B cell (primary cell): ENCODE measurements around the gene POTEF. TPM values are rescaled to one million over a fixed set of nuclear protein-coding genes. Genes with fewer than 3 reads are reported as not detected.
"Not testable (repeated sequence)": the region's sequence is repeated elsewhere in the genome, so short reads cannot be mapped to it uniquely, and the experiment has no call there.

Experiments used
- ATAC-seq: fragments of 200-7000 bp; cut with Tn5 transposase; one replicate; pipeline ENCODE4 v1.10.0; 2021; ENCODE audit warnings: low read depth, mild to moderate bottlenecking, moderate number of reproducible peaks, moderate library complexity
- CTCF ChIA-PET: fragments of 350-600 bp; sonication (Branson Sonifier 250); formaldehyde crosslinking; loops from one replicate; lab custom pipeline; 2021; ENCODE audit warnings: antibody characterized with exemption, inconsistent platforms; lab: Charles Lee
- POLR2A ChIA-PET: fragments of 350-600 bp; sonication (Branson Sonifier 250); formaldehyde crosslinking; loops from one replicate; lab custom pipeline; 2021; ENCODE audit warnings: antibody characterized with exemption; lab: Charles Lee
- DNase-seq: peaks from one replicate; pipeline ENCODE4 v3.0.0; 2013
- H2AFZ ChIP-seq: 2 replicates; pipeline ENCODE4 v1.6.1; 2012; ENCODE audit warnings: mild to moderate bottlenecking, low read depth, low read length; ENCODE audit not compliant: insufficient read depth, poor library complexity, severe bottlenecking
- H3K27ac ChIP-seq, 2 donors: 1 replicate in 1 of 2; 2 replicates in 1 of 2; pipeline ENCODE4 v1.5.1; 2012 to 2013; ENCODE audit warnings: low read length in 2 of 2, mild to moderate bottlenecking in 2 of 2, moderate library complexity in 1 of 2
- H3K27me3 ChIP-seq, 4 experiments: fragments of 200-600 bp in 1 of 4; sonication (generic) in 1 of 4; replicated peaks in 1 of 4; 1 replicate in 2 of 4; 2 replicates in 2 of 4; pipeline versions ENCODE4 v1.6.1 to v1.7.0; 2013 to 2016; ENCODE audit warnings: low read length in 3 of 4, mild to moderate bottlenecking in 2 of 4, mixed read lengths in 1 of 4, moderate library complexity in 1 of 4; ENCODE audit not compliant: insufficient read depth in 4 of 4, control insufficient read depth in 3 of 4; ENCODE audit errors: control extremely low read depth in 1 of 4
- H3K36me3 ChIP-seq, 2 experiments: replicated peaks in 1 of 2; 1 replicate in 1 of 2; 2 replicates in 1 of 2; pipeline versions ENCODE4 v1.6.1 to v1.7.1; 2013; ENCODE audit warnings: low read length in 1 of 2; ENCODE audit not compliant: insufficient read depth in 2 of 2, control insufficient read depth in 1 of 2; ENCODE audit errors: control extremely low read depth in 1 of 2, extremely low read depth in 1 of 2
- H3K4me1 ChIP-seq, 2 donors: fragments of 200-600 bp in 1 of 2; sonication (generic) in 1 of 2; 1 replicate in 1 of 2; 2 replicates in 1 of 2; pipeline versions ENCODE4 v1.5.1 to v1.6.1; 2013 to 2017; ENCODE audit warnings: low read length in 2 of 2; ENCODE audit not compliant: control insufficient read depth in 2 of 2, insufficient read depth in 2 of 2
- H3K4me2 ChIP-seq: replicated peaks from 2 replicates; pipeline ENCODE3; 2012; ENCODE audit warnings: mild to moderate bottlenecking, low read depth, low read length; ENCODE audit not compliant: poor library complexity, severe bottlenecking
- H3K4me3 ChIP-seq, 5 experiments: fragments of 200-600 bp in 1 of 5; sonication (generic) in 1 of 5; 1 replicate in 3 of 5; 2 replicates in 2 of 5; pipeline versions ENCODE4 v1.5.1 to v1.7.0; 2011 to 2016; ENCODE audit warnings: low read length in 4 of 5, mild to moderate bottlenecking in 4 of 5, low read depth in 2 of 5, control low read depth in 1 of 5, moderate library complexity in 1 of 5; ENCODE audit not compliant: insufficient read depth in 1 of 5; ENCODE audit errors: control extremely low read depth in 1 of 5, extremely low read depth in 1 of 5
- H3K79me2 ChIP-seq: fragments of 200-600 bp; sonication (generic); one replicate; pipeline ENCODE4 v1.6.0; 2016; ENCODE audit warnings: low read length; ENCODE audit not compliant: control insufficient read depth, insufficient read depth
- H3K9ac ChIP-seq: fragments of 200-600 bp; sonication (generic); 2 replicates; pipeline ENCODE4 v1.6.1; 2017; ENCODE audit warnings: mild to moderate bottlenecking, low read length, moderate library complexity
- H3K9me3 ChIP-seq, 3 donors: one replicate each; pipeline versions ENCODE4 v1.6.1 to v1.7.1; 2013; ENCODE audit warnings: low read length in 2 of 3; ENCODE audit not compliant: control insufficient read depth in 2 of 3, insufficient read depth in 1 of 3; ENCODE audit errors: control extremely low read depth in 1 of 3
- H4K20me1 ChIP-seq: 2 replicates; pipeline ENCODE4 v1.6.0; 2012; ENCODE audit warnings: mild to moderate bottlenecking, low read length; ENCODE audit not compliant: insufficient read depth, control insufficient read depth, poor library complexity, severe bottlenecking
- H3K27ac Mint-ChIP-seq: one replicate; pipeline ENCODE4 v1.8.0; 2021; ENCODE audit warnings: mixed read lengths
- H3K27me3 Mint-ChIP-seq: one replicate; pipeline ENCODE4 v1.8.0; 2021; ENCODE audit warnings: mixed read lengths
- H3K4me1 Mint-ChIP-seq: one replicate; pipeline ENCODE4 v1.8.0; 2021; ENCODE audit warnings: mixed read lengths
- H3K4me3 Mint-ChIP-seq: one replicate; pipeline ENCODE4 v1.8.0; 2021; ENCODE audit warnings: mixed read lengths
- H3K9me3 Mint-ChIP-seq: one replicate; pipeline ENCODE4 v1.8.0; 2022; ENCODE audit warnings: mixed read lengths; ENCODE audit not compliant: insufficient read depth
- CTCF ChIP-seq: fragments of 200-600 bp; IDR thresholded peaks from one replicate; pipeline ENCODE4 v1.8.0; 2022; ENCODE audit warnings: antibody characterized with exemption, mild to moderate bottlenecking
- EZH2 ChIP-seq: IDR thresholded peaks from 2 replicates; pipeline ENCODE4 v1.6.1; 2012; ENCODE audit warnings: borderline replicate concordance, low read depth, mild to moderate bottlenecking, moderate library complexity, low read length; ENCODE audit not compliant: insufficient read depth, poor library complexity, severe bottlenecking
- WGBS: methylation state at CpG from one replicate; pipeline ENCODE4 v1.1.5; 2013; ENCODE audit warnings: missing lambda C conversion rate; ENCODE audit not compliant: insufficient coverage; 5-methylcytosine and 5-hydroxymethylcytosine counted together
- intact Hi-C: fragments of 100-400 bp; cut with micrococcal nuclease; formaldehyde crosslinking; loops from one replicate; pipeline ENCODE4 v1.10.0; 2022
- polyA plus RNA-seq: library from polyadenylated mRNA; depleted of rRNA; stranded (reverse); fragments of >200 nt; gene quantifications from 2 replicates; pipeline ENCODE4 v1.2.3, GENCODE V29; 2012
- total RNA-seq, 2 donors: library from RNA; stranded (reverse); fragments of 120-200 nt in 1 of 2; gene quantifications; 1 replicate in 1 of 2; 2 replicates in 1 of 2; pipeline versions ENCODE4 v1.2.3 to v1.2.4, GENCODE V29; 2013 to 2022

Gene POTEF
- total and polyA plus RNA-seq, 2 donors (not counting 1 experiment from before 2014, with no cell fraction given), result not detected

- intact Hi-C loops, result no loop called here
- peaks cover 18% of the 10 kb centered on the region for H3K4me1 Mint-ChIP-seq
- Histone ChIP-seq H3K4me3 (no peak overlapping the region), H2AFZ (no peak overlapping the region), H3K27me3 (no peaks in the 10 kb centered on the region), H3K27ac (no peak overlapping the region), H3K79me2 (no peaks in the 10 kb centered on the region), H4K20me1 (no peaks in the 10 kb centered on the region), H3K9me3 (peaks cover 0 to 7% (median 0%) of the 10 kb centered on the region in 3 donors), H3K36me3 (peaks cover 0 to 13% of the 10 kb centered on the region in 2 experiments), H3K4me2 (no peak overlapping the region), H3K9ac (no peak overlapping the region), H3K4me1 (peaks cover 13 to 16% of the 10 kb centered on the region in 2 donors)
- H3K27ac Mint-ChIP-seq, result no peak overlapping the region
- POLR2A ChIA-PET, result no interaction called here
- no peak overlapping the region for H3K4me3 Mint-ChIP-seq
- CTCF ChIA-PET, result interaction anchor here (1.0 kb wide), 1 partner anchor 217 kb away, joined by 4 read pairs; no protein-coding TSS in a partner anchor
- WGBS, result 92% methylated on average over 11 of the region's 25 CpGs
- ATAC-seq, result no peak
- H3K9me3 Mint-ChIP-seq, result no peaks in the 10 kb centered on the region
- DNase-seq, result peak; percentile 10
- TF ChIP-seq EZH2 (no peak), CTCF (no peak)
- H3K27me3 Mint-ChIP-seq, result no peaks in the 10 kb centered on the region
Measured at GRCh38 chr2:130152816-130153595, 24.0 kb upstream of the POTEF start.

DNA sequence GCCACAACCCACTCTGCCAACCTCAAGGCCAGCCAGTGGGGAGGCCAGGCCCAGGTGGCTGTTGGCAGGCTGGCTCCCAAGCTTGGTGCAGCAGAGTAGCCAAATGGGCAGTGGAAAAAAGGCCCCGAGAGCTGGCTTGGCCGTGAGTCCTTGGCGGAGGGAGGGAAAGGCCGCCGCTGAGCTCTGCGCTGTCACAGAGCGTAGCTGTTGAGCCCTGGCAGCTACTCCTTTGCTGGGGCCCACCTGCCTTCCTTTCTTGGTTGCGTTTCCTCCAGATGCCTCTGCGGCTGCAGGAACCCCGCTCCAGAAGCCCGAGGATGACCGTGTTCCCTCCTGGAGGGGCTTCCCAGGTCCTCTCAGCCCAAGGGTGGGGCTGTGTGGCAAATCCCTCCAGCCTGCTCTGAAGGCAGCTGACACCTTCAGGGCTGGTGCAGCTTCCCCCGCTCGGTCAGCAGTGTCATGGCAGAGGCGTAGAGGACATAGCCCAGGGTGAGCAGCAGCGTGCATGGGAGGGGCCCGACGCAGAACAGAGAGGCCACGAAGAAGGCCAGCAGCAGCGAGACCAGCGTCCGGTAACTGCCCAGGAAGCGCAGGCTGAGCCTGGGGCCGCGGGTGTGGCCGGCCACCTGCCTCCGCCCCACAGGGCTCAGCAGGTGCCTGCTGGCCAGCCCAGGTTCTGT, 23.3 kb upstream of the POTEF start:
- peaks cover 0 to 13% of the 10 kb centered on the region in 2 experiments for H3K36me3 ChIP-seq
- H4K20me1 ChIP-seq, H3K4me2 ChIP-seq, H3K4me3 ChIP-seq, ATAC-seq, DNase-seq, intact Hi-C loops, H3K27ac ChIP-seq, H3K9ac ChIP-seq, H2AFZ ChIP-seq, H3K4me3 Mint-ChIP-seq, H3K27ac Mint-ChIP-seq, H3K27me3 ChIP-seq, H3K9me3 ChIP-seq, H3K79me2 ChIP-seq, H3K9me3 Mint-ChIP-seq, H3K4me1 ChIP-seq, H3K27me3 Mint-ChIP-seq, POLR2A ChIA-PET: not testable (repeated sequence)
- WGBS, result 97% methylated on average over 20 of the region's 27 CpGs
- CTCF ChIA-PET, result interaction anchor here (1.0 kb wide), 1 partner anchor 216 kb away, joined by 4 read pairs; no protein-coding TSS in a partner anchor
- peaks cover 11% of the 10 kb centered on the region for H3K4me1 Mint-ChIP-seq

- H3K27ac Mint-ChIP-seq, H2AFZ ChIP-seq, H3K27ac ChIP-seq, H4K20me1 ChIP-seq, H3K9ac ChIP-seq, H3K79me2 ChIP-seq, H3K9me3 ChIP-seq, intact Hi-C loops, H3K4me2 ChIP-seq, H3K27me3 Mint-ChIP-seq, CTCF ChIA-PET, H3K4me3 ChIP-seq, H3K27me3 ChIP-seq, DNase-seq, H3K4me1 ChIP-seq, ATAC-seq, H3K4me3 Mint-ChIP-seq, H3K9me3 Mint-ChIP-seq, POLR2A ChIA-PET, H3K4me1 Mint-ChIP-seq: not testable (repeated sequence)
- H3K36me3 ChIP-seq, result peaks cover 0 to 13% of the 10 kb centered on the region in 2 experiments
- 100% methylated on average over 3 of the region's 5 CpGs for WGBS
Measured at GRCh38 chr2:130151145-130151512, 22.1 kb upstream of the POTEF start.
